Endothelial cell of umbilical vein (primary cell): ENCODE measurements around the gene ATG10. TPM values are rescaled to one million over a fixed set of nuclear protein-coding genes. Genes with fewer than 3 reads are reported as not detected.
A peak's percentile ranks its signal among the peaks of the same experiment; 100 is the strongest.

Source experiments
- BruUV-seq: library from RNA; stranded (reverse); fragments of 400-500 nt; replicated peaks from 2 replicates; lab custom pipeline; 2021; lab: Mats Ljungman, UMichigan
- CTCF ChIA-PET: fragments of 300-600, 350-600 bp; sonication (Branson Sonifier 250); formaldehyde crosslinking; loops from one replicate; lab custom pipeline; 2021; ENCODE audit warnings: antibody characterized with exemption, inconsistent platforms; lab: Charles Lee
- POLR2A ChIA-PET: fragments of 300-600, 350-600 bp; sonication (Branson Sonifier 250); formaldehyde crosslinking; loops from one replicate; lab custom pipeline; 2021; ENCODE audit warnings: antibody characterized with exemption, inconsistent platforms; lab: Charles Lee
- DNase-seq: peaks from one replicate; pipeline ENCODE4 v3.0.0-alpha.2; 2011; ENCODE audit warnings: low read depth, low spot score
- FAIRE-seq: peaks from 2 replicates; lab custom pipeline; 2011; peaks lifted over from hg19 to GRCh38; lab: Jason Lieb, UNC
- H2AFZ ChIP-seq: 2 replicates; pipeline ENCODE4 v1.6.0; 2012; ENCODE audit warnings: low read depth, low read length, control low read depth, inconsistent platforms
- H3K27ac ChIP-seq: 2 replicates; pipeline ENCODE4 v1.5.1; 2011; ENCODE audit warnings: low read depth, mild to moderate bottlenecking, control low read depth, low read length, moderate library complexity; ENCODE audit not compliant: insufficient read depth
- H3K27me3 ChIP-seq, 2 experiments: 2 replicates each; pipeline versions ENCODE4 v1.6.0 to v1.6.1; 2011; ENCODE audit warnings: low read length in 2 of 2, mixed read lengths in 1 of 2; ENCODE audit not compliant: control insufficient read depth in 2 of 2, insufficient read depth in 2 of 2
- H3K36me3 ChIP-seq, 2 experiments: 2 replicates in 1 of 2; 3 replicates in 1 of 2; pipeline ENCODE4 v1.5.1; 2011; ENCODE audit warnings: low read length in 2 of 2, mild to moderate bottlenecking in 1 of 2, moderate library complexity in 1 of 2; ENCODE audit not compliant: control insufficient read depth in 2 of 2, insufficient read depth in 2 of 2; ENCODE audit errors: extremely low read depth in 1 of 2
- H3K4me1 ChIP-seq: 3 replicates; pipeline ENCODE4 v1.5.1; 2011; ENCODE audit warnings: mild to moderate bottlenecking, low read length; ENCODE audit not compliant: control insufficient read depth, insufficient read depth; ENCODE audit errors: extremely low read depth
- H3K4me2 ChIP-seq: 2 replicates; pipeline ENCODE4 v1.6.1; 2011; ENCODE audit warnings: low read length, control low read depth, mixed read lengths; ENCODE audit not compliant: insufficient read depth
- H3K4me3 ChIP-seq, 3 experiments: fragments of 200-600 bp in 1 of 3; sonication (generic), shearing (Covaris generic) in 1 of 3; replicated peaks in 1 of 3; 2 replicates each; pipeline ENCODE4 v1.5.1; 2011 to 2016; ENCODE audit warnings: control low read depth in 3 of 3, low read length in 3 of 3, mild to moderate bottlenecking in 2 of 3, inconsistent platforms in 1 of 3, low read depth in 1 of 3, moderate library complexity in 1 of 3; ENCODE audit not compliant: insufficient read depth in 1 of 3
- H3K79me2 ChIP-seq: 2 replicates; pipeline ENCODE4 v1.6.0; 2012; ENCODE audit warnings: low read length, inconsistent platforms; ENCODE audit not compliant: control insufficient read depth, insufficient read depth
- H3K9ac ChIP-seq: replicated peaks from 2 replicates; pipeline ENCODE3; 2011; ENCODE audit warnings: low read length, control low read depth; ENCODE audit not compliant: insufficient read depth; ENCODE audit errors: extremely low read depth
- H3K9me1 ChIP-seq: replicated peaks from 3 replicates; pipeline ENCODE4 v1.6.0; 2011; ENCODE audit warnings: mild to moderate bottlenecking, low read length; ENCODE audit not compliant: control insufficient read depth, insufficient read depth; ENCODE audit errors: extremely low read depth
- H3K9me3 ChIP-seq: replicated peaks from 2 replicates; pipeline ENCODE4 v1.5.1; 2012; ENCODE audit warnings: low read length, inconsistent platforms; ENCODE audit not compliant: control insufficient read depth, insufficient read depth
- H4K20me1 ChIP-seq: replicated peaks from 2 replicates; pipeline ENCODE3; 2011; ENCODE audit warnings: mild to moderate bottlenecking, low read length; ENCODE audit not compliant: control insufficient read depth, insufficient read depth; ENCODE audit errors: extremely low read depth
- EZH2 ChIP-seq: IDR thresholded peaks from 2 replicates; pipeline ENCODE4 v1.6.1; 2012; ENCODE audit warnings: borderline replicate concordance, low read depth, mild to moderate bottlenecking, moderate library complexity, low read length, inconsistent platforms; ENCODE audit not compliant: severe bottlenecking
- FOS ChIP-seq: IDR thresholded peaks from 2 replicates; pipeline ENCODE4 v1.6.1; 2011; ENCODE audit warnings: mild to moderate bottlenecking, low read length, moderate library complexity, borderline replicate concordance; ENCODE audit not compliant: insufficient read depth
- GATA2 ChIP-seq: IDR thresholded peaks from 2 replicates; pipeline ENCODE4 v1.7.0; 2011; ENCODE audit warnings: low read depth, mild to moderate bottlenecking, moderate library complexity, mixed read lengths, low read length; ENCODE audit not compliant: insufficient read length, insufficient read depth
- JUN ChIP-seq: IDR thresholded peaks from 2 replicates; pipeline ENCODE4 v1.6.1; 2011; ENCODE audit warnings: borderline replicate concordance, low read depth; ENCODE audit not compliant: insufficient read length, insufficient read depth
- MAX ChIP-seq: IDR thresholded peaks from 2 replicates; pipeline ENCODE4 v1.6.1; 2011; ENCODE audit not compliant: insufficient read depth, insufficient read length
- MYC ChIP-seq: IDR thresholded peaks from one replicate; pipeline ENCODE4 v1.6.1; 2011; ENCODE audit warnings: mild to moderate bottlenecking, low read depth, low read length
- POLR2A ChIP-seq: IDR thresholded peaks from 2 replicates; pipeline ENCODE4 v1.6.1; 2012; ENCODE audit warnings: low read depth, mild to moderate bottlenecking, control low read depth, low read length
- POLR2AphosphoS5 ChIP-seq: IDR thresholded peaks from 2 replicates; pipeline ENCODE4 v1.6.1; 2012; ENCODE audit warnings: low read depth, mild to moderate bottlenecking, control low read depth, low read length, moderate library complexity; ENCODE audit not compliant: insufficient read depth
- dilution Hi-C: fragments of 300-500 bp; cut with MboI; formaldehyde crosslinking; loops from one replicate; pipeline ENCODE4 v1.15.0; 2019; ENCODE audit warnings: low sequenced_read_pairs; ENCODE audit not compliant: extremely low pct_ligation_motif_present
- intact Hi-C: fragments of 100-400 bp; cut with micrococcal nuclease; formaldehyde crosslinking; loops from one replicate; pipeline ENCODE4 v1.10.0; 2022
- polyA plus RNA-seq, 4 experiments: library from polyadenylated mRNA; depleted of rRNA in 3 of 4; stranded (reverse) in 3 of 4; unstranded in 1 of 4; fragments of >200 nt; gene quantifications; 2 replicates each; pipeline versions ENCODE4 v1.2.1 to v1.2.3, GENCODE V29; 2011 to 2012; ENCODE audit warnings: missing spikeins in 1 of 4
- total RNA-seq: library from RNA; stranded (reverse); gene quantifications from 2 replicates; pipeline ENCODE4 v1.2.3, GENCODE V29; 2021
- TF ChIP-seq, protein P1 (sequence below), 2 donors: IDR thresholded peaks; 1 replicate in 1 of 2; 2 replicates in 1 of 2; pipeline ENCODE4 v1.5.1; 2011; ENCODE audit warnings: low read length in 2 of 2, mild to moderate bottlenecking in 2 of 2, moderate library complexity in 2 of 2, control low read depth in 1 of 2, inconsistent platforms in 1 of 2, low read depth in 1 of 2; ENCODE audit not compliant: insufficient read depth in 1 of 2; ENCODE audit errors: extremely low read depth in 1 of 2

ATG10 gene
- total and polyA plus RNA-seq, 2 donors (not counting 3 experiments of a cell fraction or from before 2014, with no cell fraction given) = 1.6 to 3.9 TPM

DNA sequence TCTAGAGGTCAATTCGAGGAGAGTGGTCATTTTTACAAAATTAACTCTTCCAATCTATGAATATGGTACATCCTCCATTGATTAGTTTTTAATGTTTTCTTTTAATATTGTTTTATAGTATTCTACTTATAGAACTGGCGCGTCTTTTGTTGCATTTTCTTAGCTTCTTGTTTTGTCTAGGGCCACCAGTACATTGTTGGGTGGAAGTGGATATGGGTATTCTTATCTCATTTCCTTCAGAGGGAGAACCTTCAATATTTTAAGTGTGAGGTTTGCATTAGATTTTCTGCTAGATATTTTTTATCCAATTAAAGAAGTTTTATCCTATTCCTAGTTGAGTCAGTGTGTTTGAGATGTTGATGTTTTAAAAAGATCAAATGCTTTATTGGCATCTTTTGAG lies 236.5 kb downstream of the ATG10 start:
- FAIRE-seq (no peak), DNase-seq (peak; percentile 10)
- H3K9ac ChIP-seq = no peak overlapping the region
- no TSS peak for BruUV-seq
- no peak overlapping the region for H3K4me2 ChIP-seq
- no peaks in the 10 kb centered on the region for H4K20me1 ChIP-seq
- no peaks in the 10 kb centered on the region for H3K36me3 ChIP-seq
- H3K4me1 ChIP-seq = no peaks in the 10 kb centered on the region
- H3K9me3 ChIP-seq = no peaks in the 10 kb centered on the region
- dilution Hi-C loops = no loop called here
- H3K27me3 ChIP-seq = no peaks in the 10 kb centered on the region
- TF ChIP-seq FOS (no peak), POLR2A (no peak), JUN (no peak), GATA2 (no peak), POLR2AphosphoS5 (no peak), MYC (no peak), EZH2 (no peak), MAX (no peak)
- TF ChIP-seq, protein P1, sequence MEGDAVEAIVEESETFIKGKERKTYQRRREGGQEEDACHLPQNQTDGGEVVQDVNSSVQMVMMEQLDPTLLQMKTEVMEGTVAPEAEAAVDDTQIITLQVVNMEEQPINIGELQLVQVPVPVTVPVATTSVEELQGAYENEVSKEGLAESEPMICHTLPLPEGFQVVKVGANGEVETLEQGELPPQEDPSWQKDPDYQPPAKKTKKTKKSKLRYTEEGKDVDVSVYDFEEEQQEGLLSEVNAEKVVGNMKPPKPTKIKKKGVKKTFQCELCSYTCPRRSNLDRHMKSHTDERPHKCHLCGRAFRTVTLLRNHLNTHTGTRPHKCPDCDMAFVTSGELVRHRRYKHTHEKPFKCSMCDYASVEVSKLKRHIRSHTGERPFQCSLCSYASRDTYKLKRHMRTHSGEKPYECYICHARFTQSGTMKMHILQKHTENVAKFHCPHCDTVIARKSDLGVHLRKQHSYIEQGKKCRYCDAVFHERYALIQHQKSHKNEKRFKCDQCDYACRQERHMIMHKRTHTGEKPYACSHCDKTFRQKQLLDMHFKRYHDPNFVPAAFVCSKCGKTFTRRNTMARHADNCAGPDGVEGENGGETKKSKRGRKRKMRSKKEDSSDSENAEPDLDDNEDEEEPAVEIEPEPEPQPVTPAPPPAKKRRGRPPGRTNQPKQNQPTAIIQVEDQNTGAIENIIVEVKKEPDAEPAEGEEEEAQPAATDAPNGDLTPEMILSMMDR (IDR thresholded peaks at IDR 0.05; ENCODE audit: extremely low read depth in 1 of 2, insufficient read depth in 1 of 2, low read depth in 1 of 2, low read length in 2 of 2) = no peak
- H3K27ac ChIP-seq = no peak overlapping the region
- CTCF ChIA-PET = no interaction called here
- H3K79me2 ChIP-seq = no peaks in the 10 kb centered on the region
- intact Hi-C loops = no loop called here
- H3K4me3 ChIP-seq = no peak overlapping the region
- POLR2A ChIA-PET = no interaction called here
- H2AFZ ChIP-seq = no peak overlapping the region
- no peaks in the 10 kb centered on the region for H3K9me1 ChIP-seq
